ENCODE data around the gene PBX1.
A peak's percentile ranks its signal among the peaks of the same experiment; 100 is the strongest.

The PBX1 gene

DNA sequence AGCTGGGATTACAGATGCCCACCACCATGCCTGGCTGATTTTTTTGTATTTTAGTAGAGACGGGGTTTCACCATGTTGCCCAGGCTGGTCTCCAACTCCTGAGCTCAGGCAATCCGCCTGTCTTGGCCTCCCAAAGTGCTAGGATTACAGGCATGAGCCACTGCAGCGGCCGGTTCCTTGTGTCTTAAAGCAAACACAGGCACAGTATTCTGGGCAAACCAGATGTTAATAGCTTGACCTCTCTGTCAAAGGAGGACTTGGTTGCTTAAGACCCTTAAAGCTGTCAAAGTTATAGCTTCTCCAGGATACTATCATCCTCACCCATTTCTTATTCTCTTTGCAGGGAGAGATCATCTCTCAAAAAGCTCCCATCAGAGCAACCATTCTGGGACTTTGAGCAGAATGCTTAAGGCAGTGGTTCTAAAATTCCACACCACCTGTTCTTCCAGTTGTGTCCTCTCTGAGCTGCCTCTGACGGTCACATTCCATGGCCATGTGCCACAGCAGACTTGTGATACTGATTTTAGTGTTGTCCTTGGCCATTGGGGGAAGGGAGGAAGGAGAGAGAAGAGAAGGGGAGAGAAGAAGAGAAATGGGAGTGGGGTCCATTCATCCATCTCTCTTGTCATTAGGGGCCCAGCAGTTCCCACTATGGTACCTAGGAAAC, 81.8 kb downstream of the PBX1 start:
- TF ChIP-seq, protein P1, sequence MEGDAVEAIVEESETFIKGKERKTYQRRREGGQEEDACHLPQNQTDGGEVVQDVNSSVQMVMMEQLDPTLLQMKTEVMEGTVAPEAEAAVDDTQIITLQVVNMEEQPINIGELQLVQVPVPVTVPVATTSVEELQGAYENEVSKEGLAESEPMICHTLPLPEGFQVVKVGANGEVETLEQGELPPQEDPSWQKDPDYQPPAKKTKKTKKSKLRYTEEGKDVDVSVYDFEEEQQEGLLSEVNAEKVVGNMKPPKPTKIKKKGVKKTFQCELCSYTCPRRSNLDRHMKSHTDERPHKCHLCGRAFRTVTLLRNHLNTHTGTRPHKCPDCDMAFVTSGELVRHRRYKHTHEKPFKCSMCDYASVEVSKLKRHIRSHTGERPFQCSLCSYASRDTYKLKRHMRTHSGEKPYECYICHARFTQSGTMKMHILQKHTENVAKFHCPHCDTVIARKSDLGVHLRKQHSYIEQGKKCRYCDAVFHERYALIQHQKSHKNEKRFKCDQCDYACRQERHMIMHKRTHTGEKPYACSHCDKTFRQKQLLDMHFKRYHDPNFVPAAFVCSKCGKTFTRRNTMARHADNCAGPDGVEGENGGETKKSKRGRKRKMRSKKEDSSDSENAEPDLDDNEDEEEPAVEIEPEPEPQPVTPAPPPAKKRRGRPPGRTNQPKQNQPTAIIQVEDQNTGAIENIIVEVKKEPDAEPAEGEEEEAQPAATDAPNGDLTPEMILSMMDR (IDR thresholded peaks at IDR 0.05; ENCODE audit: low read depth, low read length) = no peak
- no peak for DNase-seq (ENCODE audit: low read depth in 2 of 2)
- H3K4me3 ChIP-seq (replicated peaks in 1 of 2; ENCODE audit: low read depth in 2 of 2, low read length in 2 of 2) = no peak overlapping the region

DNA sequence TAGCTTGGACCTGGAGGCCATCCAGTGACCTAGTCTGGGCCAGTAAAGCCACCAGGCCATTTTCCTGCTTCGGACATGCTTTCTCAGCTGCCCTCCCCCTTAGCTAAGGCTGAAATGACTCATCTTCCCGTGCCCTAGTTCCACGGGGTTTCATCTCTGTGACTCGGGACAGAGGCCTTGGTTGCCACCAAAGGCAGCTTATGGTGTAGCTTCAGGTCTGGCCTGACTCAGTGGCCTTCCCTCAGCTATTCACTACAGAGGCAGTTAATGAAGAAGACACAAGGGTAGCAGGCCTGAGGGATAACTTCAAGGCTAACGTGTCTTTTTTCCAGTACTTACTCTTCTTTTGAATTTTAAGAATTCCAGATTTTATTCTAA, 82.4 kb downstream of the PBX1 start:
- peak in 1 of 2 donors; percentile 51 for DNase-seq (ENCODE audit: low read depth in 2 of 2)
- H3K4me3 ChIP-seq (replicated peaks in 1 of 2; ENCODE audit: low read depth in 2 of 2, low read length in 2 of 2) = no peak overlapping the region
- TF ChIP-seq, protein P1 (IDR thresholded peaks at IDR 0.05; ENCODE audit: low read depth, low read length) = no peak

- TF ChIP-seq, protein P1 (IDR thresholded peaks at IDR 0.05; ENCODE audit: low read depth, low read length) = no peak
Measured at GRCh38 chr1:164643018-164643417, 84.0 kb downstream of the PBX1 start.

GRCh38 chr1:164644268-164644667, 85.3 kb downstream of the PBX1 start:
- TF ChIP-seq, protein P1 (IDR thresholded peaks at IDR 0.05; ENCODE audit: low read depth, low read length) = no peak
- H3K4me3 ChIP-seq (replicated peaks in 1 of 2; ENCODE audit: low read depth in 2 of 2, low read length in 2 of 2) = no peak overlapping the region

More at GRCh38 chr1:164643018-164643417, 84.0 kb downstream of the PBX1 start:
- H3K4me3 ChIP-seq (replicated peaks in 1 of 2; ENCODE audit: low read depth in 2 of 2, low read length in 2 of 2) = no peak overlapping the region
- no peak for DNase-seq (ENCODE audit: low read depth in 2 of 2)

GRCh38 chr1:164644774-164645644, 86.0 kb downstream of the PBX1 start:
- H3K4me3 ChIP-seq (replicated peaks in 1 of 2; ENCODE audit: low read depth in 2 of 2, low read length in 2 of 2) = no peak overlapping the region
- TF ChIP-seq, protein P1 (IDR thresholded peaks at IDR 0.05; ENCODE audit: low read depth, low read length) = no peak
- peak; percentile 64 to 68 for DNase-seq (ENCODE audit: low read depth in 2 of 2)

More at GRCh38 chr1:164644268-164644667, 85.3 kb downstream of the PBX1 start:
- DNase-seq (ENCODE audit: low read depth in 2 of 2) = no peak

DNA sequence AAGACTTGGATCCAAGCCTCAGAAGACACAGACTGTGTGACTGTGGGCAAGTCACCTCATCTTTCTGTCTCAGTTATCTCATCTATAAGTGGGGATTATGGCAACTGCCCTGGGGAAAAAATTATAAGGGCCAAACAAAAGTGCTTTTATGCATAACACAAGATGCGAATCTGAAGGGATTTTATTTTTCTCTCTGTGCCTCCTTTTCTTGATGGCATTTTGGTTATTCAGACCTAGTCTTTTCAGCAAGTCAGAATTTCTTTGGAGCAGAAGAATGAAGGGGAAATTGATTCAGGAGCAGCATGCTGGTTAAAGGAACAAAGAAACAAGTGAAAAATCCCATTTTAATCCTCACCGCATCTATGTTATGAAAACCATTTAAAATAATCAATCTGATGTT, 86.9 kb downstream of the PBX1 start:
- TF ChIP-seq, protein P1 (IDR thresholded peaks at IDR 0.05; ENCODE audit: low read depth, low read length) = no peak
- no peak overlapping the region for H3K4me3 ChIP-seq (replicated peaks in 1 of 2; ENCODE audit: low read depth in 2 of 2, low read length in 2 of 2)
- no peak for DNase-seq (ENCODE audit: low read depth in 2 of 2)
